Kidney epithelial cell (primary cell): ENCODE measurements around the gene COL18A1. TPM values are rescaled to one million over a fixed set of nuclear protein-coding genes. Genes with fewer than 3 reads are reported as not detected.

Source experiments
- DNase-seq: peaks from one replicate; pipeline ENCODE4 v3.0.0-alpha.2; 2010; ENCODE audit warnings: low read depth
- H3K27me3 ChIP-seq: 2 replicates; pipeline ENCODE4 v1.6.0; 2011; ENCODE audit warnings: low read length; ENCODE audit not compliant: control insufficient read depth, insufficient read depth
- H3K36me3 ChIP-seq: 2 replicates; pipeline ENCODE4 v1.5.1; 2011; ENCODE audit warnings: low read length; ENCODE audit not compliant: control insufficient read depth, insufficient read depth
- H3K4me3 ChIP-seq: 2 replicates; pipeline ENCODE4 v1.5.1; 2011; ENCODE audit warnings: low read depth, mild to moderate bottlenecking, control low read depth, low read length
- CTCF ChIP-seq: IDR thresholded peaks from 2 replicates; pipeline ENCODE4 v1.5.1; 2011; ENCODE audit warnings: mild to moderate bottlenecking, moderate library complexity, low read length, control low read depth, inconsistent platforms; ENCODE audit not compliant: insufficient read depth, poor library complexity, severe bottlenecking
- total RNA-seq: library from RNA; depleted of rRNA; stranded (reverse); fragments of >200 nt; gene quantifications from 2 replicates; pipeline ENCODE4 v1.2.3, GENCODE V29; 2015

The COL18A1 gene
- total RNA-seq, 1 donor from 2014 or later: 808 TPM

- Histone ChIP-seq H3K36me3 (no peaks in the 10 kb centered on the region), H3K27me3 (no peaks in the 10 kb centered on the region), H3K4me3 (no peak overlapping the region)
- DNase-seq: no peak
- no peak for TF ChIP-seq CTCF
Observed at GRCh38 chr21:45358261-45358670, 46.7 kb upstream of the COL18A1 start.

- no peak for DNase-seq
- H3K4me3 ChIP-seq: no peak overlapping the region
- no peak for TF ChIP-seq CTCF
- no peaks in the 10 kb centered on the region for H3K27me3 ChIP-seq
- no peaks in the 10 kb centered on the region for H3K36me3 ChIP-seq
Observed at GRCh38 chr21:45358711-45359310, 46.2 kb upstream of the COL18A1 start.

DNA sequence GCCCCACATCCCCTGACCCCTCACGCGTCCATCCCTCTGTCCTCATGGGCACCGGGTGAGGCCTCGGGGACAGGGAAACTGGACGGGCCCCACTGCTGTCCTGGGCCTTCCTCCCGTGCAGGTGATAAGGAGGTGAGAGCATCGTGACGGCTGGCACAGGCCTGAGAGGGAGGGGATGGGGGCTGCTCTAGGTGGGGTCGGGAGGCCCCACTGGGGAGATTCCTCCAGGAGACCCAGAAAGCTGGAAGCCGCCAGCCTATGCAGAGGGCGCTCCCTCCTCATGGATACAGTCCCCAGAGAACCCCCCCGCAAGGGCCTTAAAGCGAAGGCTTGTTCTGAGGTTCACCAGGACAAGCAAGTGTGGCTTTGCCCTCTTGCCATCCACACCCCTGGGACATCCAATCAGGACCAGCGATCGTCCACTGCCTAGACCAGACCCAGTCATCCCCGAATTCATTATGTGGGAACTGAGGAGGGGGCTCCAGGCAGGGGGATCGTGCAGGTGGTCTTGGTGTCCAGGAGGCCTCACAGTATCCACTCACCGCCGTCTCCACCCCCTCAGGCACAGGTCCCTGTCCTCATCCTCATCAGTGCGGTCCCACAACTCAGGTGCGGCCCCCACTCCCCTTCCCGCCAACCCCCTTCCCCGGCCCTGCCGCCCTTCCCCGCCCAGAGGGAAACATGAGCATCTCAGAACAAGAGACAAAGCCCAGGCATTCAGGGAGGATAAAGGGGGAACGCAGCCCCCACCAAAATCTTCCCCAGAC lies 45.3 kb upstream of the COL18A1 start:
- H3K27me3 ChIP-seq: no peaks in the 10 kb centered on the region
- DNase-seq: no peak

GRCh38 chr21:45361033-45361997 lies 43.6 kb upstream of the COL18A1 start:
- no peaks in the 10 kb centered on the region for H3K27me3 ChIP-seq
- H3K36me3 ChIP-seq: no peaks in the 10 kb centered on the region
- no peak overlapping the region for H3K4me3 ChIP-seq
- TF ChIP-seq CTCF: no peak
- no peak for DNase-seq

More for the DNA sequence above, 45.3 kb upstream of the COL18A1 start:
- no peaks in the 10 kb centered on the region for H3K36me3 ChIP-seq
- H3K4me3 ChIP-seq: no peak overlapping the region
- no peak for TF ChIP-seq CTCF

DNA sequence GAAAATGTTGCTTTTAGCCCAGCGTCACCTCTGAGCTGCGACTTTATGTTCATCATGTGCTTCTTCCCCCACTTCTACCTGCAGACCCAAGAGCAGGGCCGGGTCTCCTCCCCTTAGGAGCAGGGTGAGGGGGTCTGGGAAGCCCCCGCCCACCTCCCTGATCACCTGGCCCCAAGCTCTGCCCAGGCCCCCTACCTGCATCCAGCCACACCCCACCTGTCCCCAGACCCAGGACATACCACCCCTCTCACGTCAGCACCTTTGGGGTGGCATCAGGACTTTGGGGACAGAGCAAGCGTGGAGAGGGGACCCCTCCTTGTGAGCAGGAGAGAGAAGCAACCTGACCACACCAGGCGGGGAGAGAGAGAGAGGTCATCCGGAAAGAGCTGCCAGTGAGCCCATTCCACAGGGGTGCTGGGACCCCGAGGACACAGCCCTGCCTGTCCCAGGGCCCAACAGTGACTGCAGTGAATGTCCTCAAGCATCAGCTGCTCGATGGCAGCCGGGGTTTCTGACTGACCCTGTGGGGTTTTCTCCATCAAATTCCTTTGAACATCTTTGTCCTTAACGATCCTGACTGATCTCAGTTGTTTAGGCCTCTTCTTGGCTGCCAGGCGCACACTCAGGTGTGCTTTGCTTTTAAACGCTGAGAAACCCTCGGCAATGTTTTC lies 42.8 kb upstream of the COL18A1 start:
- DNase-seq: no peak
- no peaks in the 10 kb centered on the region for H3K36me3 ChIP-seq
- TF ChIP-seq CTCF: no peak
- H3K4me3 ChIP-seq: no peak overlapping the region
- H3K27me3 ChIP-seq: no peaks in the 10 kb centered on the region
